ENCODE measurements around the gene NTN1. TPM values are rescaled to one million over a fixed set of nuclear protein-coding genes. Genes with fewer than 3 reads are reported as not detected.
A peak's percentile ranks its signal among the peaks of the same experiment; 100 is the strongest.

NTN1 gene
- total and polyA plus RNA-seq, 2 donors from 2014 or later: 1.8 TPM

DNA sequence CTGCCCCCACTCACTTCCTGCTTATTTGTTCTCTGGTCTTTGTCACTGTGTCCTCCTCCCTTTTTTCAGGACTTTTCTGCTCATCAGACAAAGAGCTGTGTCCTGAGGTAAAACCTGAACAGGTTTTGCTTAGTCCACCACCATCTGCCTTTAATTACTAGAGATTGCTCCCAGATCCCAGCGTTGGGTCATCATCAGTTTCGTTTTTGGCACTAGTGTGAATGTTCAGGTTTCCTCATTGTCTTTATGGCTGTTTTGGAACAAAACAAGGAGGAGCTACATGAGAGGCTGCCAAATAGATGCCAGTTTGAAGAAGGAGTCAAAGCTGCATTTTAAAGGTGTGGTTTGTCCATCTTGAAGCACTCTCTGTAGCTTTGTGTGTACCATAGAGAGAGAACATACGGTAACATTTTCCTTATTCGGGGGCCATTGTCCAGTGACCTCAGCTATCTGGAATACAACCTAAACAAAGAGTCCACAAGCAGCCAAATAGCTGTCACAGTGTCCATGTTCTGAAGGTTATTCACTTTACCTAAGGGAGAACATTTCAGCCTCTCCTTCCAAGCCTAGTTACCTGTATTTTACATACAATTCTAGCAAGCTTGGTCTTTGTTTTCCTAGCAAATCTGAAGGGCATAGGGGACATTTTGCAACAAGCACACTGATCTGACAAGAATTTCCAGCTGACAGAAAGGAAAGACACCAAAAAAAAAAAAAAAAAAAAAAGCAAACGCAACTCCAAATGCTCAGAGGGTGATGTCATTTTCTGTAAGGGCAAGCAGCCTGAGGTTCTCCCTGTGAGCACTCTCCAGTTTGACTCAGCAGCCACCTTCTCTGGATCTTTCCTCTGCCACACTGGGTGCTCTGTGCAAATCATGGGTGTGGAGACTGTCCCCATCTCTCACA lies 196.1 kb downstream of the NTN1 start:
- Histone ChIP-seq H3K4me1 (ENCODE audit: control insufficient read depth in 2 of 3, insufficient read depth in 2 of 3, low read depth in 1 of 3, low read length in 3 of 3) (no peaks in the 10 kb centered on the region), H3K9ac (ENCODE audit: low read length in 3 of 3) (no peak overlapping the region), H3K27me3 (ENCODE audit: control insufficient read depth, insufficient read depth, low read length) (no peaks in the 10 kb centered on the region), H3K9me3 (ENCODE audit: control insufficient read depth in 2 of 3, insufficient read depth in 1 of 3, low read length in 3 of 3) (peaks cover 0 to 5% (median 0%) of the 10 kb centered on the region in 3 donors), H3K36me3 (ENCODE audit: control insufficient read depth in 2 of 3, insufficient read depth in 3 of 3, low read length in 3 of 3) (no peaks in the 10 kb centered on the region), H3K27ac (ENCODE audit: low read depth in 2 of 2, low read length in 2 of 2) (no peak overlapping the region), H3K4me3 (ENCODE audit: low read length in 3 of 3) (no peak overlapping the region)
- intact Hi-C loops (cut with DNase I): no loop called here
- TF ChIP-seq, protein P1, sequence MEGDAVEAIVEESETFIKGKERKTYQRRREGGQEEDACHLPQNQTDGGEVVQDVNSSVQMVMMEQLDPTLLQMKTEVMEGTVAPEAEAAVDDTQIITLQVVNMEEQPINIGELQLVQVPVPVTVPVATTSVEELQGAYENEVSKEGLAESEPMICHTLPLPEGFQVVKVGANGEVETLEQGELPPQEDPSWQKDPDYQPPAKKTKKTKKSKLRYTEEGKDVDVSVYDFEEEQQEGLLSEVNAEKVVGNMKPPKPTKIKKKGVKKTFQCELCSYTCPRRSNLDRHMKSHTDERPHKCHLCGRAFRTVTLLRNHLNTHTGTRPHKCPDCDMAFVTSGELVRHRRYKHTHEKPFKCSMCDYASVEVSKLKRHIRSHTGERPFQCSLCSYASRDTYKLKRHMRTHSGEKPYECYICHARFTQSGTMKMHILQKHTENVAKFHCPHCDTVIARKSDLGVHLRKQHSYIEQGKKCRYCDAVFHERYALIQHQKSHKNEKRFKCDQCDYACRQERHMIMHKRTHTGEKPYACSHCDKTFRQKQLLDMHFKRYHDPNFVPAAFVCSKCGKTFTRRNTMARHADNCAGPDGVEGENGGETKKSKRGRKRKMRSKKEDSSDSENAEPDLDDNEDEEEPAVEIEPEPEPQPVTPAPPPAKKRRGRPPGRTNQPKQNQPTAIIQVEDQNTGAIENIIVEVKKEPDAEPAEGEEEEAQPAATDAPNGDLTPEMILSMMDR (IDR thresholded peaks at IDR 0.05; ENCODE audit: borderline replicate concordance, extremely low read depth, insufficient read depth): no peak
- DNase-seq (no peak), FAIRE-seq (no peak)

DNA sequence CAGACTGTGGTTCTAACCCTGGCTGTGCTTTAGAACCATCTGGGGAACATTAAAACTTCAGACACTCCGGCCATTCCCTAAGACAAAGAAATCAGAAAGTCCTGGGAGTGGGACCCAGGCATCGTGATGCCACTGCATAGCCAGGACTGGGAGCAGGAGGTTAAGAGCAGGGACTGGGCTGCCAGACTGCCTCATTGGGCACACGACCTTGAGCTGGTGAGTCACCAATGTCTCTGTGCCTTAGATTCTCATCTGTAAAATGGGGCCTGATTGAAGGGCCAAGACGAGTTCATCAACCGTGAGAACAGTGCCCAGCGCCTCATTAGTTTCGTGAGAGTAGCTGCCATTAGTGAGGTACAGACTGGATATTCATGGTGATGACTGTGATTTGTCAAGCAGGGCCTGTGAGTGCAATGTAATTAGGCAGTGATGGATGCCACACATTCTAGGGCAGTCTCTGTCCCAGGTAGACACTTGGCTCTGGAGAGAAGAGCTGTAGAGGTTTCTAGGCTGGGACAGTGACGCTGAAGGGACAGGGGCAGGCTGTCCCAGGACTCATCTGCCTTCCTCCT lies 196.8 kb downstream of the NTN1 start:
- TF ChIP-seq, protein P1 (IDR thresholded peaks at IDR 0.05; ENCODE audit: borderline replicate concordance, extremely low read depth, insufficient read depth): no peak
- Histone ChIP-seq H3K4me1 (ENCODE audit: control insufficient read depth in 2 of 3, insufficient read depth in 2 of 3, low read depth in 1 of 3, low read length in 3 of 3) (no peaks in the 10 kb centered on the region), H3K9ac (ENCODE audit: low read length in 3 of 3) (no peak overlapping the region), H3K9me3 (ENCODE audit: control insufficient read depth in 2 of 3, insufficient read depth in 1 of 3, low read length in 3 of 3) (peaks cover 0 to 5% (median 0%) of the 10 kb centered on the region in 3 donors), H3K4me3 (ENCODE audit: low read length in 3 of 3) (no peak overlapping the region), H3K27ac (ENCODE audit: low read depth in 2 of 2, low read length in 2 of 2) (no peak overlapping the region), H3K27me3 (ENCODE audit: control insufficient read depth, insufficient read depth, low read length) (no peaks in the 10 kb centered on the region), H3K36me3 (ENCODE audit: control insufficient read depth in 2 of 3, insufficient read depth in 3 of 3, low read length in 3 of 3) (no peaks in the 10 kb centered on the region)
- FAIRE-seq (no peak), DNase-seq (no peak)
- intact Hi-C loops (cut with DNase I): no loop called here

DNA sequence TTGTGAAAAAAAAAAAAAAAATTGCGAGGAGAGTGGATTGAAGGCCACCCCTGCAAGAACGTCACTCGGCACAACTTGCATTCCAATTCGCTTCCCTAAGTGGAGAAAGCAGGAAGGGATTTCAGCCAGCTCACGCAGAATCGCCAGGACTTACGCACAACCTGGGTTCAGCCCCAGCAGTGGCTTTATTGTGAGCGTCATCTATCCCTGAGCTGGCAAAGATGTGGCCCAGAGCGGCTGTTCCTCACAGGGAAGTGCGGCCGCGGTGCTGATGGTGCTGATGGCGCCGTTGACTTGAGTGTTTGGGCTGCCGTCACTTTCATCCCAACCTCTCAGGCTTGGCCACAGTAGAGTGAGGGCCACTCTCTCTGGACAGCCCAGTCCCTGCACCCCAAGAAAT lies 197.6 kb downstream of the NTN1 start:
- Histone ChIP-seq H3K4me3 (ENCODE audit: low read length in 3 of 3) (no peak overlapping the region), H3K36me3 (ENCODE audit: control insufficient read depth in 2 of 3, insufficient read depth in 3 of 3, low read length in 3 of 3) (no peaks in the 10 kb centered on the region), H3K9me3 (ENCODE audit: control insufficient read depth in 2 of 3, insufficient read depth in 1 of 3, low read length in 3 of 3) (peaks cover 0 to 5% (median 0%) of the 10 kb centered on the region in 3 donors), H3K9ac (ENCODE audit: low read length in 3 of 3) (no peak overlapping the region), H3K27ac (ENCODE audit: low read depth in 2 of 2, low read length in 2 of 2) (no peak overlapping the region), H3K4me1 (ENCODE audit: control insufficient read depth in 2 of 3, insufficient read depth in 2 of 3, low read depth in 1 of 3, low read length in 3 of 3) (no peaks in the 10 kb centered on the region), H3K27me3 (ENCODE audit: control insufficient read depth, insufficient read depth, low read length) (no peaks in the 10 kb centered on the region)
- intact Hi-C loops (cut with DNase I): no loop called here
- FAIRE-seq: no peak
- DNase-seq: peak in 1 of 5 donors; percentile 12
- TF ChIP-seq, protein P1 (IDR thresholded peaks at IDR 0.05; ENCODE audit: borderline replicate concordance, extremely low read depth, insufficient read depth): no peak
